Activated T-cell treated with anti-CD3 and anti-CD28 coated beads, Interleukin-2, amount 50 U/mL, for 4 hours (primary cell): Measurements from ENCODE around the gene IQCC. TPM values are rescaled to one million over a fixed set of nuclear protein-coding genes. Genes with fewer than 3 reads are reported as not detected.

Experiments used
- ATAC-seq, 2 donors: fragments of 200-7000 bp; cut with Tn5 transposase; one replicate each; pipeline ENCODE4 v1.10.0; 2021
- DNase-seq: peaks from one replicate; pipeline ENCODE4 v3.0.0-alpha.2; 2020
- H3K27me3 Mint-ChIP-seq: one replicate; pipeline ENCODE4 v1.8.0; 2021; ENCODE audit warnings: low read depth, mixed read lengths
- H3K36me3 Mint-ChIP-seq: one replicate; pipeline ENCODE4 v1.8.0; 2022; ENCODE audit warnings: mixed read lengths; ENCODE audit not compliant: insufficient read depth
- H3K4me1 Mint-ChIP-seq: one replicate; pipeline ENCODE4 v1.8.0; 2021; ENCODE audit warnings: low read depth, mixed read lengths
- H3K4me3 Mint-ChIP-seq: one replicate; pipeline ENCODE4 v1.8.0; 2021; ENCODE audit warnings: mild to moderate bottlenecking, moderate library complexity, mixed read lengths
- H3K9me3 Mint-ChIP-seq: one replicate; pipeline ENCODE4 v1.8.0; 2021; ENCODE audit warnings: mixed read lengths
- total RNA-seq, 3 donors: library from RNA; stranded (reverse); gene quantifications; one replicate each; pipeline ENCODE4 v1.2.1, GENCODE V29; 2021

The IQCC gene
- total RNA-seq, 3 donors from 2014 or later = 2.2 to 3.0 (median 2.9) TPM

DNA sequence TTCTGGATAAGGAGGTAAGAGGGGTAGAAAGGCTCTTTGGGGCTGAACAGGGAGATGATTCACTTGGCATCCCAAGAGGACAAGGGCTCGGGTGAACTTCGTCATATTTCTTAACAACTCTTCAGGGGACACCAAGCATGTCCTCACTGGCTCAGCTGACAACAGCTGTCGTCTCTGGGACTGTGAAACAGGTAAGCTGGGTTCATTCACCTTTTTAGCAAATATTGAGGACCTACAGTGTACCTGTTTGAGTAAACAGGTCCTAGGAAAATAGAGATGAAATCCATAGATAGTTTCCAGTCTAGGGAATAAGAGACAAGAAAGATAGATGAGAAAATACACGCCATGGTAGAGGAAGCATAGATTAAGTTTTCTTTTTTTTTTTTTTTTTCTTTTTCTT is 18.8 kb downstream of the IQCC start:
- no peaks in the 10 kb centered on the region for H3K9me3 Mint-ChIP-seq
- peaks cover 36% of the 10 kb centered on the region for H3K36me3 Mint-ChIP-seq
- ATAC-seq = no peak
- H3K4me3 Mint-ChIP-seq = peak overlapping the region; percentile 97
- no peaks in the 10 kb centered on the region for H3K27me3 Mint-ChIP-seq
- H3K4me1 Mint-ChIP-seq = peaks cover 35% of the 10 kb centered on the region
- no peak for DNase-seq

DNA sequence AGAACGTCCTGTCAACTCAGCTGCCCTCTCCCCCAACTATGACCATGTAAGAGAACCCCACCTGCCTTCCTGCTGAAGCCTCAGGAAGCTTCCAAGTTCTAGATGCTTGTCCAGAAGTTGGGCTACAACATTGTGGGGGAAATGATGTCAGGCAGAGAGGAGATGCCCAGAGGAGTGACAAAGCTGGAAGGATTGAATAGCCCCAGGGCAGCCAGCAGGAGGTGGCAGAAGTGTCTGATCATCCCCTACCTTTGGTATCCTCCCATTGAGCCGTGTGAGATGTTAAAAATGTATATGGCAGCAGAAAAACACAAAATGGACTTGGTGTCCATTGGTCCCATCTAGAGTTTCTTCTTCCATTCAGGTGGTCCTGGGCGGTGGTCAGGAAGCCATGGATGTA is 23.3 kb downstream of the IQCC start:
- Mint-ChIP-seq H3K9me3 (no peaks in the 10 kb centered on the region), H3K27me3 (no peaks in the 10 kb centered on the region), H3K4me1 (peaks cover 14% of the 10 kb centered on the region), H3K4me3 (no peak overlapping the region), H3K36me3 (peaks cover 39% of the 10 kb centered on the region)
- no peak for ATAC-seq
- no peak for DNase-seq

DNA sequence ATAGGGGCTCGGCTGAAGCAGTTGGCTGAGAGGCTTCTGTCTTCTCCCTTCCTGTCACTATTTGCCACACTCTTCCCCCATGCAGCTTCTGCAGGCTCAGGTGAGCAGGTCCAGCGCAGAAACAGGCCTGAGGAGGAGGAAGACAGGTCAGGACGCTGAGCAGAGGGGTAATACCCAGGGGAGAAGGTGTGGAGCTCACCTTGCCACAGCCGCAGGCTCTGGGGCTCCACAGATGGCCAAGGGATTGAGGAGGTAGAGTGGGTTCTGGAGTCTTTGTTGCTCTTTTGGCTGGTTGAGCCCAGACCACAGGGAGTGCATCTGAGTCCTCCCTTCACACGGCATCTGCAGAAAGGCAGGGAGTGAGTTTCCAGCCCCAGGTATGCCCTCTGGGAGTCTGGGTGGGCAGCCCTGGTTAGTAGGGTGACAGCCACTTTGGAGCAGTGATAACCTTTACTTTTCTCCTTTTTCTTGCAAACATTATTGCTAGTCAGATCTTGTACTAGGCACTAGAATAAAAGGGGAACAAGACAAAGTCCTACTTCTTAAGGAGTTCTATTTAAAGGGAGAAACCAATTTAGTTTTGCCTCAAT is 26.5 kb downstream of the IQCC start:
- Mint-ChIP-seq H3K4me3 (no peak overlapping the region), H3K27me3 (no peaks in the 10 kb centered on the region), H3K9me3 (no peaks in the 10 kb centered on the region), H3K36me3 (peaks cover 31% of the 10 kb centered on the region), H3K4me1 (peaks cover 3% of the 10 kb centered on the region)
- DNase-seq (no peak), ATAC-seq (no peak)

DNA sequence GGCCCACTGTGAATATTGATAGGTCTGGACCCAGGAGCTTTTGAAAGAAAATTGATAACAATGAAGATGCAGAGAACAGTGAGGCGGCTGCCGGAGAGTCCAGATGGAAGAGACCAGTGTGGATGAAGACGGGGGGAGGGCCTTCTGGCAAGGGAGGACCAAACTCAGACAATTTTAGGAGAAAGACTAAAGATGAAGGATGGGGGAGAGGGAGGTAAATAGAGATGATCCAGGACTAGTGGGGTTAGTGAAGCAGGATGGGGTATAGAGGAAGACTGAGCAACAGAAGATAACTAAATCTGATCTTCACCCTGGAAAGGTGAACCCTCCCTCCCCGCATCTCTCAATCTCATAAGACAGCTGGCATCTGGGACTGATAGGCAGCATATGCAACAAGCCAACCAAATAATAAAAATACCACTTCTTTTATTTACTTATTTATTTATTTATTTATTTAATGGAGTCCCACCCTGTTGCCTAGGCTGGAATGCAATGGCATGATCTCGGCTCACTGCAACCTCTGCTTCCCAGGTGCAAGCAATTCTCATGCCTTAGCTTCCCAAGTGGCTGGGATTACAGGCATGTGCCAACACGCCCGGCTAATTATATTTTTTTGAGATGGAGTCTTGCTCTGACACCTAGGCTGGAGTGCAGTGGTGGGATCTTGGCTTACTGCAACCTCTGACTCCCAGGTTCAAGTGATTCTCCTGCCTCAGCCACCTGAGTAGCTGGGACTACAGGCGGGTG is 27.3 kb downstream of the IQCC start:
- DNase-seq = no peak
- H3K9me3 Mint-ChIP-seq = no peaks in the 10 kb centered on the region
- no peak for ATAC-seq
- peaks cover 3% of the 10 kb centered on the region for H3K4me1 Mint-ChIP-seq
- H3K36me3 Mint-ChIP-seq = peaks cover 26% of the 10 kb centered on the region
- H3K27me3 Mint-ChIP-seq = no peaks in the 10 kb centered on the region
- H3K4me3 Mint-ChIP-seq = no peak overlapping the region

DNA sequence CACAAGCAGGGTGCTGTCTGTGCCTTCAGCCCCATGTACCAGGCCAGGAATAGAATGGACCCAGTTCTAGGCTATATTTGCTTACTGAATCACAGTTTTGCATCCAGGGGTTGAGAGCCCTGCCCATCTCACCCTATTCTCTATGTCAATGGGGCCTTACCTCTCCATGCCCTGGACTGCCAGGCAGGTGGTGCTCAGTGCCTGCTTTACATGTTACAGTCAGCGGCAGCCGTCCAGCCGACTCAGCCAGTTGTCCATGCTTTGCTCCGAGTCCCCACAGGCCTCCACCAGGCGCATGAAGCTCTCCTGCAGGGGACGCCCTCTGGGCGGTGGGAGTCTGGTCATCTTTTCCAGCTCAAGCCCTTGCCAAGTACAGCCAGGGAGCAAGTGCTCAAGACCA is 29.3 kb downstream of the IQCC start:
- no peak overlapping the region for H3K4me3 Mint-ChIP-seq
- DNase-seq (no peak), ATAC-seq (no peak)
- H3K36me3 Mint-ChIP-seq = peaks cover 11% of the 10 kb centered on the region
- no peaks in the 10 kb centered on the region for H3K27me3 Mint-ChIP-seq
- no peaks in the 10 kb centered on the region for H3K9me3 Mint-ChIP-seq
- peaks cover 2% of the 10 kb centered on the region for H3K4me1 Mint-ChIP-seq

DNA sequence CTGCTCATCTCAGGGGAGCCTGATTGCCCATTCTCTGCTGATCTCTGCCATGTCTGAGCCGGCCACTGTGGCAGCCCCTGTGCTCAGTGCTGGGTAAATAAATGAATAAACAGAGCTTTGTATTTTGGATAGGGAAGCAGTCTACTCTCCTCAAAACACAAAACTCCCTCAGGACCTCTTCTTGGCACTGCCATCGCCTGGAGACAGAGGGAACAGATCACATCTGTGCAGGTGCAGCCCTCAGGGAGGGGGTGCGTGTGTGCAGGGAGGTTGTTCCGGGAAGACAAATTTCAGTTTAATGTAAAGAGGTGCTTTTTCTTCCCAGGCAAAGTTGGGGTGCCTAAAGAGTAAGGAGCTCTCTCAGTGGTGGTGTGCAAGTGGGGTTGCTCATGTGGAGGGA is 33.9 kb downstream of the IQCC start:
- ATAC-seq (no peak), DNase-seq (no peak)
- Mint-ChIP-seq H3K9me3 (no peaks in the 10 kb centered on the region), H3K4me3 (peak overlapping the region; percentile 84), H3K4me1 (peaks cover 20% of the 10 kb centered on the region), H3K27me3 (no peaks in the 10 kb centered on the region), H3K36me3 (peaks cover 6% of the 10 kb centered on the region)

DNA sequence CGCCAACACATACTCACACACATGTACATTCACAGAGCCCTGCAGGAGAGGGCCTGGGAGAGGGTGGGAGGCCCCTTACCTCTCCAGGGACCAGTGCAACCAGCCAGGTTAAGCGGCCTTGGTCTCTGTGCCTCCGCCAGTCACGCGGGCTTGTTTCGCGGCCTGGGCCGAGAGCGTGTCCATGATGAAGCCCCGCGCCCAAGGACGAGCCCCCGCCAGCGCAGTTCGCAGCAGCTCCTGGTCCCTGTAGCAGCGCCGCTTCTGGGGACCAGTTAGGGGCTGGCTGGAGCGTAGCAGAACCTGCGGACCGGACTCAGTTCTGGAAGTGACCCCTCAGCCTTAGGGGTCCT is 34.3 kb downstream of the IQCC start:
- DNase-seq = no peak
- Mint-ChIP-seq H3K4me3 (peak overlapping the region; percentile 84), H3K36me3 (peaks cover 6% of the 10 kb centered on the region), H3K4me1 (peaks cover 20% of the 10 kb centered on the region), H3K9me3 (no peaks in the 10 kb centered on the region), H3K27me3 (no peaks in the 10 kb centered on the region)
- ATAC-seq = no peak

DNA sequence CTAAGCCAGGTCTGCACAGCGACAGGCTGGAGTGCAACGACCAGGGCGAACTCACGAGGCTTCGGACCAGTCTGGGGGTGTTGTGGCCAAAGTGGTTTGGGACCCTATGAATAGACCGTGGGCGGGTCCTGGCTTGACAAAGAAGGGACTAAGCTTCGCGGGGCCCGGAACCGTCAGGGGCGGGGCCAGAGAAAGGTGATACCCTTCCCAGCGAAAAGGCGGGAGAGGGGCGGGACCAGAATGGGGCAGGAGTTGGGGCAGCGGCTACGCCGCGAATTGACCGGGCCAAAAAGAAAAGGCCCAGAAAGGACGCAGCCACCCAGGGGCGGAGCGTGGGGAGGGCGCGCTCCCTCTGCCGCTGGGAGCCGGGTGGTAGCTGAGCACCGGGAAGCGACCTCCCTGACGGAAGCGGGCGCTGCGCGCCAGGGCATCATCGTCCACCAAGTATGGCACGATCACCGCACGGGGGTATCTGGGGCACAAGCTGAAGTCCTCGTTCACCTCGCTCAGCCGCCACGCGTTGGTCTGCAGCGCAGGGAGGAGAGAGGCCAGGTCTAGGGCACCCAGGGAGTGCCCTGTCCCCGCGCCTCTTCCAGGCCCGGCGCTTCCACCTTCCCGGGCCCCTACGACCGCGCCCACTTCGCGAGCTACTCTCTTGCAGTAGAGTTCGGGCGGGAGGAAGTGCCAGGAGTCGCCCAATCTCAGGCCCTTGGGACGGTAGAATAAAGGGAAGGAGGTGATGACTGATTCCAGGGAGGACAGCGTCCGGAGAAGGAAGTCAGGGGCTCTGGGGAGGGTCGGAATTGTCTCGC is 34.9 kb downstream of the IQCC start:
- peak overlapping the region; percentile 84 for H3K4me3 Mint-ChIP-seq
- H3K9me3 Mint-ChIP-seq = no peaks in the 10 kb centered on the region
- H3K27me3 Mint-ChIP-seq = no peaks in the 10 kb centered on the region
- ATAC-seq (peak; percentile 70 to 75), DNase-seq (peak; percentile 58)
- H3K36me3 Mint-ChIP-seq = peaks cover 6% of the 10 kb centered on the region
- peaks cover 20% of the 10 kb centered on the region for H3K4me1 Mint-ChIP-seq

DNA sequence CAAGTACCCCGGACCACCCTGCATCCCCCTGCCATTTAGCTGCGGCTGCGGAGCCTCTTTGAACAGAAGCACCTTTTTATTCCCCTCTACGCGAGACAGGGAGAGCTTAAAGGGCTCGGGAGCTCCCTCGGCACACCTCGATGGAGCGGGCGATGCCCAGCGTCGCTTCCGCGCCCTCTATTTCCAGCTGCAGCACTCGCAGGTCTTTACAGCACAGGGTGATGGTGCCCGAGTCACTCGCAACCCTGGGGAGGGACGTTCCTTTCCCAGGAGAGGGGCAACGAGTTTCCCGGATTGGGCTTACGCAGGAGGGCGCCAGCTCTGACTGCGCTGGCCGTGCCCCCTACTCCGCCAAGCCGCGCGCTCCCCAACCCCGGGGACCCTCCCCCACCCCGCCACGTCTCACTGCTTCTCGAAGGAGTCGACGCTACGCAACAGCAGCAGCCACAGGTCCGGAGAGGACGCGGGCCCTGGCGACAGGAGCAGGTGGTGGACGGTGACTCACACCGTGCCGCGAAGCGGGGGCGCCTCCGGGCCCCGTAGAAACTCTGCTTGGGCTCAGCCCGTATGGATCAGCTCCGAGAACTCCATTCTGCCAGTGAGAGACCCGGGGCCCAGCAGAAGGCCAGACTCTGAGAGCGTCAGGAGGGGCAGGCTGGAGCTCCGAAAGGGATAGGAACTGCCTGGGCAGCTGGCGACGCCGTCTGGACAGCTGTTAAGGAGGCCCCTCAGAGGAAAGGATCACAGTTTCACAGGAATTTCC is 35.7 kb downstream of the IQCC start:
- Mint-ChIP-seq H3K4me3 (peak overlapping the region; percentile 84), H3K27me3 (no peaks in the 10 kb centered on the region), H3K9me3 (no peaks in the 10 kb centered on the region), H3K4me1 (peaks cover 20% of the 10 kb centered on the region), H3K36me3 (peaks cover under 1% of the 10 kb centered on the region)
- peak; percentile 32 for DNase-seq
- ATAC-seq = peak; percentile 68 to 69

DNA sequence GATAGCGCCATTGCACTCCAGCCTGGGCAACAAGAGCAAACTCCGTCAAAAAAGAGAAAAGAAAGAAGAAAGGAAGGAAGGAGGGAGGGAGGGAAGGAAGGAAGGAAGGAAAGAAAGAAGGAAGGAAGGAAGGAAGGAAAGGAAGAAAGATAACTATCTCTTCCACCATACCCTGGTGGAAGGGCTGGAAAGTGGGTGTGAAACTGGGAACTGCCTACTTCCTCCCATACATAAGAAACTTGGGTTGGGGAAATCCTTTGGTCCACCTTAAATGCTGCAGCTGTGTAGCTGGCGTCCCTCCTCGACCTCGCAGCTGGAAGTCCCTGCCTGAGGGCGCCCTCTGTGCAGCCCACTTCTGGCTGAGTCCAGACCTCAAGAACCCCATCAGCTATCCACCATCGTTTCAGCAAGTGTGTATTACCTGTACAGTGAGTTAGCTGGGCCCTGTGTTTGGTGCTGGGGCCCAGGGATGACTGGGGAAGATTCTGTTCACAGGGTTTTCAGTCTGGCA is 36.9 kb downstream of the IQCC start:
- ATAC-seq (no peak), DNase-seq (no peak)
- no peaks in the 10 kb centered on the region for H3K36me3 Mint-ChIP-seq
- H3K4me1 Mint-ChIP-seq = peaks cover 31% of the 10 kb centered on the region
- H3K4me3 Mint-ChIP-seq = no peak overlapping the region
- H3K9me3 Mint-ChIP-seq = no peaks in the 10 kb centered on the region
- no peaks in the 10 kb centered on the region for H3K27me3 Mint-ChIP-seq

DNA sequence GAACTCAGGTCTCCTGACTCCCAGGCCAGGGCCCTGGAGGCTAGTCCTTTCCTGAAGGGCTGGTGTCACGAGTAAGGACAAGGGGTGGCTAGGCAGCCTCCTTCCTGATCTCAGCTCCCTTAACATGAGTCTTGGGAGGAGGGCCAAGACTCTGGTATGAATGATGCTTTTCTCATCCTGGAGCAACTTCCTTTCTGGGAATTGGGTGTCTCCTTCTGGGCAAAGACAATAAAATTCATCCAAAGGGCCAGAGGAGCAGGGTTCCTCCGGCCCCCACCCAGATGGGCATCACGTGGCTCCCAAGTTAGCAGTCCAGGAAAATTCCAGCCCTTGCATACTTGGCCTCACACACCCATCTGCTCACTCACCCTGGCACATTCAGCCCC is 41.4 kb downstream of the IQCC start, which contains the start of gene FAM167B:
Gene FAM167B (plus strand): TSS at position 335 of the 386 bp plus-strand sequence. CDS start 200 bp downstream, outside the sequence.
- DNase-seq = no peak
- ATAC-seq = no peak
- H3K4me3 Mint-ChIP-seq = peak within 1 kb of the TSS; percentile 44
- H3K36me3 Mint-ChIP-seq = peaks cover 1% of the 10 kb centered on the region
- H3K4me1 Mint-ChIP-seq = peaks cover 56% of the 10 kb centered on the region
- H3K9me3 Mint-ChIP-seq = no peaks in the 10 kb centered on the region
- no peaks in the 10 kb centered on the region for H3K27me3 Mint-ChIP-seq

DNA sequence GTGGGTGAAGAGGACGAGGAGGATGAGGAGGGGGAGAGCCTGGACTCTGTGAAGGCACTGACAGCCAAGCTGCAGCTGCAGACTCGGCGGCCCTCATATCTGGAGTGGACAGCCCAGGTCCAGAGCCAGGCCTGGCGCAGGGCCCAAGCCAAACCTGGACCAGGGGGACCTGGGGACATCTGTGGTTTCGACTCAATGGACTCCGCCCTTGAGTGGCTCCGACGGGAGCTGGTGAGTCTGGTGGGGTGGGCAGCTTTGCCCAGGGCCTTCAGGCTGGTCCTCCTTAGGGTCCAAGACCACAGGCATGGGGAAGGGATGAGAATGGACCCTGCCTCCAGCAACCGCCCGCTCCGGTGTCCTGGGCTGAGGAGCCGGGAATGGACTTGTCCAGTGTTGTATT is 42.0 kb downstream of the IQCC start:
- Mint-ChIP-seq H3K27me3 (no peaks in the 10 kb centered on the region), H3K36me3 (peaks cover 2% of the 10 kb centered on the region), H3K9me3 (no peaks in the 10 kb centered on the region), H3K4me3 (no peak overlapping the region), H3K4me1 (peaks cover 54% of the 10 kb centered on the region)
- ATAC-seq (no peak), DNase-seq (no peak)

DNA sequence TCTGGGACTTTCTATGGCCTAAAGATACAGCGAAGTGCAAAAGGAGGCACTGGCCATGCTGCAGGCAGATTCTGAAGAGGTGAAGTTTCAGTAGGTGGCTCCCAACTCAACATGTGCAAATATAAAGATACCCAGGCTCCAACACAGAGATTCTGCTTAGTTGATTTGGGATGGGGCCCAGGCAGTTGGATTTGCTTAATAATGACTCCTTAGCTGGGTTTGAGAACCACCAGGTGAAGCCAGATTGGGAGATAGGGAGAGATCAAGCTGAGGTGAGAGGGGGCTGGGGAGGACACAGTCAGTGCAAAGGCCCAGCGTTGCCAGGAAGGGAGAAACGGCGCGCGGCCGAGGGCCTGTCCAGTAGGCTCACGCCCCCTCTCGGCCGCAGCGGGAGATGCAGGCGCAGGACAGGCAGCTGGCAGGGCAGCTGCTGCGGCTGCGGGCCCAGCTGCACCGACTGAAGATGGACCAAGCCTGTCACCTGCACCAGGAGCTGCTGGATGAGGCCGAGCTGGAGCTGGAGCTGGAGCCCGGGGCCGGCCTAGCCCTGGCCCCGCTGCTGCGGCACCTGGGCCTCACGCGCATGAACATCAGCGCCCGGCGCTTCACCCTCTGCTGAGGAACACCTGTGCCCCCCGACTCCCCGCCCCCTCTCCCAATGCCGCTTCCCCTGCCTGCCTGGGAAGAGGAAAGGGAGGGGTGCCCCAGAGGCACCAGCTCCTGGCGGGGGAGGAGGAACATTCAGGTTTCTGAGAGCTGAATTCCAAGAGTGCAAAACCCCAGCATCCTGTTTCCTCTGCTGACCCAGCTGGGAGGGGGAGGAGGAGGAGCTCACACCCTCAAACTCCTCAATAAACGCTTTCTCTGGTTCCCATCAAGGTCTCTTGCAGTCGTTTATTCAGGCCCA is 42.8 kb downstream of the IQCC start:
- DNase-seq (peak; percentile 71), ATAC-seq (peak; percentile 16 to 27)
- Mint-ChIP-seq H3K4me1 (peaks cover 56% of the 10 kb centered on the region), H3K4me3 (peak overlapping the region; percentile 44), H3K27me3 (no peaks in the 10 kb centered on the region), H3K36me3 (peaks cover 2% of the 10 kb centered on the region), H3K9me3 (no peaks in the 10 kb centered on the region)
